Liver (tissue), 9 donors: ENCODE data around the gene LCMT1. TPM values are rescaled to one million over a fixed set of nuclear protein-coding genes. Genes with fewer than 3 reads are reported as not detected.

Experiments used
- DNase-seq: peaks from one replicate; pipeline ENCODE4 v3.0.0-alpha.2; 2017; ENCODE audit warnings: low spot score
- H3K27ac ChIP-seq, 2 donors: one replicate each; pipeline ENCODE4 v1.7.0; 2013; ENCODE audit warnings: inconsistent platforms in 2 of 2, low read length in 2 of 2, control low read depth in 1 of 2, low read depth in 1 of 2, mild to moderate bottlenecking in 1 of 2
- H3K27me3 ChIP-seq, 4 donors: one replicate each; pipeline versions ENCODE4 v1.6.1 to v1.7.0; 2013; ENCODE audit warnings: low read length in 3 of 4, inconsistent platforms in 1 of 4, mild to moderate bottlenecking in 1 of 4, moderate library complexity in 1 of 4; ENCODE audit not compliant: control insufficient read depth in 4 of 4, insufficient read depth in 4 of 4
- H3K36me3 ChIP-seq, 4 donors: one replicate each; pipeline versions ENCODE4 v1.6.1 to v1.7.0; 2013; ENCODE audit warnings: low read length in 3 of 4, mild to moderate bottlenecking in 3 of 4, low read depth in 1 of 4, moderate library complexity in 1 of 4; ENCODE audit not compliant: control insufficient read depth in 4 of 4, insufficient read depth in 3 of 4
- H3K4me1 ChIP-seq, 4 donors: one replicate each; pipeline versions ENCODE4 v1.6.1 to v1.7.0; 2013; ENCODE audit warnings: low read length in 3 of 4, mild to moderate bottlenecking in 3 of 4, moderate library complexity in 1 of 4; ENCODE audit not compliant: control insufficient read depth in 4 of 4, insufficient read depth in 4 of 4
- H3K4me3 ChIP-seq, 3 donors: one replicate each; pipeline versions ENCODE4 v1.6.1 to v1.7.0; 2013; ENCODE audit warnings: low read length in 3 of 3, control low read depth in 1 of 3, low read depth in 1 of 3, mild to moderate bottlenecking in 1 of 3
- H3K9ac ChIP-seq, 2 donors: one replicate each; pipeline ENCODE4 v1.7.0; 2013; ENCODE audit warnings: low read length in 2 of 2, mild to moderate bottlenecking in 2 of 2, moderate library complexity in 2 of 2, control low read depth in 1 of 2, low read depth in 1 of 2
- H3K9me3 ChIP-seq, 4 donors: one replicate each; pipeline versions ENCODE4 v1.6.1 to v1.7.0; 2013; ENCODE audit warnings: low read length in 3 of 4; ENCODE audit not compliant: control insufficient read depth in 4 of 4
- ATF3 ChIP-seq: IDR thresholded peaks from 2 replicates; pipeline ENCODE4 v1.6.1; 2016; ENCODE audit warnings: antibody characterized with exemption
- CTCF ChIP-seq: fragments of 150-350 bp; IDR thresholded peaks from 2 replicates; pipeline ENCODE4 v1.5.1; 2017; ENCODE audit warnings: improper control_type of control experiment, low read depth, low read length; ENCODE audit not compliant: missing input control
- EGR1 ChIP-seq, 2 donors: IDR thresholded peaks; 2 replicates each; pipeline ENCODE4 v1.6.1; 2016 to 2018; ENCODE audit warnings: antibody characterized with exemption in 2 of 2, low read depth in 2 of 2
- FOXA1 ChIP-seq: IDR thresholded peaks from 2 replicates; pipeline ENCODE4 v1.6.1; 2016; ENCODE audit warnings: antibody characterized with exemption
- FOXA2 ChIP-seq: IDR thresholded peaks from 2 replicates; pipeline ENCODE4 v1.6.1; 2016; ENCODE audit warnings: antibody characterized with exemption
- GABPA ChIP-seq, 2 donors: IDR thresholded peaks in 1 of 2; conservative IDR thresholded peaks in 1 of 2; 2 replicates each; pipeline ENCODE4 v1.6.1; 2016; ENCODE audit warnings: antibody characterized with exemption in 2 of 2, mild to moderate bottlenecking in 1 of 2, moderate library complexity in 1 of 2
- HNF4A ChIP-seq, 2 donors: conservative IDR thresholded peaks; 2 replicates each; pipeline ENCODE4 v1.6.1; 2016; ENCODE audit warnings: antibody characterized with exemption in 2 of 2, mild to moderate bottlenecking in 2 of 2
- HNF4G ChIP-seq: IDR thresholded peaks from 2 replicates; pipeline ENCODE4 v1.6.1; 2016; ENCODE audit warnings: antibody characterized with exemption
- JUND ChIP-seq, 2 donors: IDR thresholded peaks; 2 replicates each; pipeline ENCODE4 v1.6.1; 2016; ENCODE audit warnings: antibody characterized with exemption in 2 of 2
- NR2F2 ChIP-seq: IDR thresholded peaks from 2 replicates; pipeline ENCODE4 v1.6.1; 2016; ENCODE audit warnings: antibody characterized with exemption
- REST ChIP-seq: IDR thresholded peaks from 2 replicates; pipeline ENCODE4 v1.6.1; 2016; ENCODE audit warnings: antibody characterized with exemption, mild to moderate bottlenecking
- RXRA ChIP-seq, 2 donors: IDR thresholded peaks; 2 replicates each; pipeline ENCODE4 v1.6.1; 2017 to 2018; ENCODE audit warnings: antibody characterized with exemption in 2 of 2, mild to moderate bottlenecking in 1 of 2
- SP1 ChIP-seq: IDR thresholded peaks from 2 replicates; pipeline ENCODE4 v1.6.1; 2018; ENCODE audit warnings: antibody characterized with exemption, mild to moderate bottlenecking
- ZBTB33 ChIP-seq: IDR thresholded peaks from 2 replicates; pipeline ENCODE4 v1.6.1; 2016; ENCODE audit warnings: antibody characterized with exemption
- WGBS: extraction: QIAGEN DNeasy Blood & Tissue Kit; methylation state at CpG from one replicate; pipeline ENCODE4 v1.1.7; 2013; 5-methylcytosine and 5-hydroxymethylcytosine counted together
- polyA plus RNA-seq, 2 donors: library from polyadenylated mRNA; stranded (reverse) in 1 of 2; unstranded in 1 of 2; fragments of 200-250 nt in 1 of 2; fragments of >200 nt in 1 of 2; fragmentation: Nextera tagmentation in 1 of 2; extraction: Ambion mirVana in 1 of 2; gene quantifications; one replicate each; pipeline versions ENCODE4 v1.2.1 to v1.2.3, GENCODE V29; 2013 to 2015
- total RNA-seq, 2 donors: library from RNA; depleted of rRNA; stranded (reverse); fragments of >200 nt; gene quantifications; one replicate each; pipeline ENCODE4 v1.2.3, GENCODE V29; 2014
- donor health status: healthy.
- donor health status: healthy.
- donor health status: healthy.
- donor health status: healthy.
- donor health status: healthy.

Gene LCMT1
- total and polyA plus RNA-seq, 4 donors, result 4.8 to 8.2 (median 6.6) TPM

- H3K36me3 ChIP-seq, result peaks cover 5 to 39% (median 21%) of the 10 kb centered on the region in 4 donors
- DNase-seq, result no peak
- H3K4me1 ChIP-seq, result peaks cover 0 to 8% (median 1%) of the 10 kb centered on the region in 4 donors
- no peak overlapping the region for H3K9ac ChIP-seq
- TF ChIP-seq HNF4A (conservative IDR thresholded peaks at IDR 0.05) (peak; percentile 23 to 29), SP1 (peak; percentile 37), RXRA (IDR thresholded peaks at IDR 0.05) (peak in 1 of 2 donors; percentile 28), GABPA (IDR thresholded peaks at IDR 0.05 in 1 of 2, conservative IDR thresholded peaks at IDR 0.05 in 1 of 2) (peak in 1 of 2 donors; percentile 21), JUND (IDR thresholded peaks at IDR 0.05) (no peak)
- H3K9me3 ChIP-seq, result no peaks in the 10 kb centered on the region
- WGBS, result 27% methylated on average over 5 of the region's 5 CpGs
- no peak overlapping the region for H3K4me3 ChIP-seq
- H3K27me3 ChIP-seq, result no peaks in the 10 kb centered on the region
- H3K27ac ChIP-seq, result no peak overlapping the region
Measured at GRCh38 chr16:25171390-25171789, 59.8 kb downstream of the LCMT1 start.

GRCh38 chr16:25172831-25173230, 61.3 kb downstream of the LCMT1 start:
- no peak for TF ChIP-seq HNF4G
- no peaks in the 10 kb centered on the region for H3K9me3 ChIP-seq
- H3K4me1 ChIP-seq, result peaks cover 0 to 8% (median 5%) of the 10 kb centered on the region in 4 donors
- H3K9ac ChIP-seq, result no peak overlapping the region
- H3K27ac ChIP-seq, result no peak overlapping the region
- no peak overlapping the region for H3K4me3 ChIP-seq
- no peaks in the 10 kb centered on the region for H3K27me3 ChIP-seq
- H3K36me3 ChIP-seq, result peaks cover 0 to 30% (median 14%) of the 10 kb centered on the region in 4 donors
- 97% methylated on average over 8 of the region's 8 CpGs for WGBS
- no peak for DNase-seq

- WGBS, result 94% methylated on average over 2 of the region's 2 CpGs
- no peak overlapping the region for H3K9ac ChIP-seq
- peaks cover 0 to 14% (median 9%) of the 10 kb centered on the region in 4 donors for H3K4me1 ChIP-seq
- H3K27ac ChIP-seq, result no peak overlapping the region
- H3K9me3 ChIP-seq, result no peaks in the 10 kb centered on the region
- H3K27me3 ChIP-seq, result no peaks in the 10 kb centered on the region
- no peak overlapping the region for H3K4me3 ChIP-seq
- H3K36me3 ChIP-seq, result peaks cover 0 to 22% (median 7%) of the 10 kb centered on the region in 4 donors
- TF ChIP-seq FOXA2 (no peak), HNF4A (conservative IDR thresholded peaks at IDR 0.05) (no peak), REST (no peak), JUND (IDR thresholded peaks at IDR 0.05) (no peak), ATF3 (no peak), GABPA (IDR thresholded peaks at IDR 0.05 in 1 of 2, conservative IDR thresholded peaks at IDR 0.05 in 1 of 2) (no peak), FOXA1 (no peak), ZBTB33 (no peak), SP1 (no peak), NR2F2 (no peak), EGR1 (IDR thresholded peaks at IDR 0.05; ENCODE audit: low read depth in 2 of 2) (no peak), CTCF (no peak)
- DNase-seq, result no peak
Measured at GRCh38 chr16:25174285-25174684, 62.7 kb downstream of the LCMT1 start.
